GM20000 (cell line): ENCODE measurements around the gene AGTPBP1.

Experiments
- DNase-seq: peaks from one replicate; pipeline ENCODE4 v3.0.0; 2012; ENCODE audit warnings: low spot score
- CTCF ChIP-seq: IDR thresholded peaks from 2 replicates; pipeline ENCODE4 v1.5.1; 2012; ENCODE audit warnings: mild to moderate bottlenecking, control low read depth; ENCODE audit errors: extremely low read depth, missing control alignments

Gene AGTPBP1

GRCh38 chr9:85742597-85742936 is 813 bp upstream of the AGTPBP1 start:
- peak; percentile 20 for DNase-seq
- no peak for TF ChIP-seq CTCF

- DNase-seq, result peak; percentile 65
- no peak for TF ChIP-seq CTCF
These were observed 469 bp downstream of the AGTPBP1 start for GRCh38 chr9:85741095-85741874.

- no peak for TF ChIP-seq CTCF
- no peak for DNase-seq
These were observed 1.0 kb downstream of the AGTPBP1 start for GRCh38 chr9:85740787-85741094.

GRCh38 chr9:85738509-85738908 is 3.2 kb downstream of the AGTPBP1 start:
- TF ChIP-seq CTCF, result no peak
- no peak for DNase-seq

- no peak for DNase-seq
- TF ChIP-seq CTCF, result no peak
These were observed 4.1 kb downstream of the AGTPBP1 start for GRCh38 chr9:85737671-85738070.

GRCh38 chr9:85730916-85731630 is 10.7 kb downstream of the AGTPBP1 start:
- no peak for DNase-seq
- TF ChIP-seq CTCF, result no peak

- no peak for DNase-seq
These were observed 11.9 kb downstream of the AGTPBP1 start for GRCh38 chr9:85729882-85730281.

More at GRCh38 chr9:85729882-85730281, 11.9 kb downstream of the AGTPBP1 start:
- TF ChIP-seq CTCF, result no peak
